Esophagus muscularis mucosa (tissue), 4 donors: ENCODE results near the gene OR10H4. TPM values are rescaled to one million over a fixed set of nuclear protein-coding genes. Genes with fewer than 3 reads are reported as not detected.

Experiments used
- DNase-seq: peaks from one replicate; pipeline ENCODE4 v3.0.0-alpha.2; 2017; ENCODE audit errors: extremely low spot score
- H3K27ac ChIP-seq, 4 donors: fragments of 200-600 bp; sonication (generic); replicated peaks in 1 of 4; 1 replicate in 3 of 4; 2 replicates in 1 of 4; pipeline ENCODE4 v1.5.1; 2016 to 2019; ENCODE audit warnings: mild to moderate bottlenecking in 1 of 4
- H3K27me3 ChIP-seq, 4 donors: fragments of 200-600 bp; sonication (generic); one replicate each; pipeline versions ENCODE4 v1.5.1 to v1.6.0; 2016 to 2019
- H3K36me3 ChIP-seq, 4 donors: fragments of 200-600 bp; sonication (generic); one replicate each; pipeline ENCODE4 v1.5.1; 2016 to 2019
- H3K4me1 ChIP-seq, 4 donors: fragments of 200-600 bp; sonication (generic); one replicate each; pipeline ENCODE4 v1.5.1; 2016 to 2019
- H3K4me3 ChIP-seq, 4 donors: fragments of 200-600 bp; sonication (generic); 1 replicate in 2 of 4; 2 replicates in 2 of 4; pipeline ENCODE4 v1.5.1; 2016 to 2019; ENCODE audit warnings: mild to moderate bottlenecking in 4 of 4, moderate library complexity in 1 of 4
- H3K9me3 ChIP-seq, 4 donors: fragments of 200-600 bp; sonication (generic); 1 replicate in 3 of 4; 2 replicates in 1 of 4; pipeline ENCODE4 v1.5.1; 2016 to 2019
- CTCF ChIP-seq, 3 experiments: fragments of 200-600 bp in 2 of 3; fragments of 450-650 bp in 1 of 3; sonication (generic) in 2 of 3; IDR thresholded peaks; one replicate each; pipeline ENCODE4 v1.5.1; 2017 to 2019; ENCODE audit warnings: antibody characterized with exemption in 3 of 3, mild to moderate bottlenecking in 2 of 3, moderate library complexity in 1 of 3
- EP300 ChIP-seq: sonication (generic); formaldehyde crosslinking; IDR thresholded peaks from one replicate; pipeline ENCODE4 v1.6.1; 2017; ENCODE audit warnings: antibody characterized with exemption
- POLR2A ChIP-seq: fragments of 450-650 bp; IDR thresholded peaks from one replicate; pipeline ENCODE4 v1.6.1; 2017; ENCODE audit warnings: antibody characterized with exemption, moderate library complexity, mild to moderate bottlenecking, low read depth
- POLR2AphosphoS5 ChIP-seq, 2 donors: sonication (generic); formaldehyde crosslinking; IDR thresholded peaks; one replicate each; pipeline ENCODE4 v1.6.1; 2017; ENCODE audit warnings: antibody characterized with exemption in 2 of 2
- WGBS: methylation state at CpG from one replicate; pipeline ENCODE4 v1.1.5; 2018; 5-methylcytosine and 5-hydroxymethylcytosine counted together
- intact Hi-C: fragments of 100-400 bp; cut with DNase I; formaldehyde crosslinking; loops from one replicate; pipeline ENCODE4 v1.15.1; 2023
- total RNA-seq, 4 donors: library from RNA; depleted of rRNA; stranded (reverse); fragments of >200 nt; gene quantifications; one replicate each; pipeline versions ENCODE4 v1.1.0 to v1.2.1, GENCODE V29; 2016

Gene OR10H4
- total RNA-seq, 4 donors from 2014 or later, result not detected

- H3K4me1 ChIP-seq, result peaks cover 0 to 12% (median 1%) of the 10 kb centered on the region in 4 donors
- intact Hi-C loops, result no loop called here
- peak; percentile 66 for DNase-seq
- 71% methylated on average over 2 of the region's 2 CpGs for WGBS
- H3K9me3 ChIP-seq, result peaks cover 0 to 7% (median 6%) of the 10 kb centered on the region in 4 donors
- peaks cover 0 to 25% (median 10%) of the 10 kb centered on the region in 4 donors for H3K27me3 ChIP-seq
- no peaks in the 10 kb centered on the region for H3K36me3 ChIP-seq
- no peak overlapping the region for H3K4me3 ChIP-seq
- no peak for TF ChIP-seq CTCF (IDR thresholded peaks at IDR 0.05)
- TF ChIP-seq POLR2AphosphoS5 (IDR thresholded peaks at IDR 0.05), result no peak
- no peak for TF ChIP-seq EP300
- TF ChIP-seq POLR2A, result no peak
- H3K27ac ChIP-seq, result no peak overlapping the region
These were observed 11.0 kb upstream of the OR10H4 start for GRCh38 chr19:15937771-15938170.

DNA sequence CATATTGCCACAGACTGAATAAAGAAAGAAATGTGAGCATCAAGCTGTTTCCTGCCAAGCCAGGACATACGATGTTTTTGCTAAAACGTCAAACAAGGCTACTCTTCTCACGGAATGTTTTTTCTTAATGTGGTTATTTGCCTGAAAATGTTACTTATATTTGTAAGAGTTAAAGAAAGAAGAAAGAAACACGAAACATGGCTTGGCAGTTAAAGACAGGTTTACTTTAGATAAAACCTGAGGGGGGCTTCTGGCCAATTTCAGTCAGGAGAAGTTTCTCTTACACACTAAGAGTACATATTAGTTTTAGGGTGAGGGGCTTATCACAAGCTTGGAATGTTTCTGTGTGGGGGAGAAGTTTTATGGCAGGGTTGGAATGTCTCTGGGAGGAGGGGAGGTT is 4.4 kb upstream of the OR10H4 start:
- Histone ChIP-seq H3K4me3 (no peak overlapping the region), H3K36me3 (no peaks in the 10 kb centered on the region), H3K27ac (no peak overlapping the region), H3K27me3 (peaks cover 0 to 21% (median 0%) of the 10 kb centered on the region in 4 donors), H3K9me3 (peaks cover 0 to 36% (median 27%) of the 10 kb centered on the region in 4 donors), H3K4me1 (no peaks in the 10 kb centered on the region)
- TF ChIP-seq EP300 (no peak), CTCF (IDR thresholded peaks at IDR 0.05) (no peak), POLR2A (no peak), POLR2AphosphoS5 (IDR thresholded peaks at IDR 0.05) (no peak)
- no peak for DNase-seq
- intact Hi-C loops, result no loop called here
- 67% methylated on average over 4 of the region's 4 CpGs for WGBS

GRCh38 chr19:15945301-15945700 is 3.5 kb upstream of the OR10H4 start:
- no peak for DNase-seq
- H3K27me3 ChIP-seq, result peaks cover 0 to 22% (median 0%) of the 10 kb centered on the region in 4 donors
- no peaks in the 10 kb centered on the region for H3K36me3 ChIP-seq
- intact Hi-C loops, result no loop called here
- H3K4me3 ChIP-seq, result no peak overlapping the region
- H3K4me1 ChIP-seq, result no peaks in the 10 kb centered on the region
- TF ChIP-seq POLR2A (no peak), EP300 (no peak), CTCF (IDR thresholded peaks at IDR 0.05) (no peak), POLR2AphosphoS5 (IDR thresholded peaks at IDR 0.05) (no peak)
- no peak overlapping the region for H3K27ac ChIP-seq
- H3K9me3 ChIP-seq, result peaks cover 0 to 40% (median 30%) of the 10 kb centered on the region in 4 donors
- WGBS, result 47% methylated on average over 4 of the region's 4 CpGs

GRCh38 chr19:15954820-15955219 is 6.0 kb downstream of the OR10H4 start:
- Histone ChIP-seq H3K27me3 (peaks cover 0 to 46% (median 9%) of the 10 kb centered on the region in 4 donors), H3K9me3 (peaks cover 0 to 2% (median 0%) of the 10 kb centered on the region in 4 donors), H3K4me1 (no peaks in the 10 kb centered on the region), H3K36me3 (no peaks in the 10 kb centered on the region), H3K27ac (no peak overlapping the region), H3K4me3 (no peak overlapping the region)
- TF ChIP-seq EP300, result no peak
- TF ChIP-seq CTCF (IDR thresholded peaks at IDR 0.05), result no peak
- no peak for TF ChIP-seq POLR2A
- no peak for TF ChIP-seq POLR2AphosphoS5 (IDR thresholded peaks at IDR 0.05)
- WGBS, result 71% methylated on average over 6 of the region's 6 CpGs
- no peak for DNase-seq
- intact Hi-C loops, result no loop called here

GRCh38 chr19:15962319-15962718 is 13.5 kb downstream of the OR10H4 start:
- Histone ChIP-seq H3K4me1 (no peaks in the 10 kb centered on the region), H3K9me3 (peaks cover 0 to 7% (median 6%) of the 10 kb centered on the region in 4 donors), H3K36me3 (no peaks in the 10 kb centered on the region), H3K27me3 (peaks cover 0 to 47% (median 0%) of the 10 kb centered on the region in 4 donors), H3K27ac (no peak overlapping the region), H3K4me3 (no peak overlapping the region)
- no peak for DNase-seq
- intact Hi-C loops, result no loop called here
- TF ChIP-seq POLR2A, result no peak
- TF ChIP-seq CTCF (IDR thresholded peaks at IDR 0.05), result no peak
- no peak for TF ChIP-seq EP300
- no peak for TF ChIP-seq POLR2AphosphoS5 (IDR thresholded peaks at IDR 0.05)
- 59% methylated on average over 4 of the region's 6 CpGs for WGBS
